Measurements from ENCODE around the gene RNASEH2B.

GRCh38 chr13:50995854-50996253 lies 86.3 kb downstream of the RNASEH2B start:
- TF ChIP-seq, protein P1, sequence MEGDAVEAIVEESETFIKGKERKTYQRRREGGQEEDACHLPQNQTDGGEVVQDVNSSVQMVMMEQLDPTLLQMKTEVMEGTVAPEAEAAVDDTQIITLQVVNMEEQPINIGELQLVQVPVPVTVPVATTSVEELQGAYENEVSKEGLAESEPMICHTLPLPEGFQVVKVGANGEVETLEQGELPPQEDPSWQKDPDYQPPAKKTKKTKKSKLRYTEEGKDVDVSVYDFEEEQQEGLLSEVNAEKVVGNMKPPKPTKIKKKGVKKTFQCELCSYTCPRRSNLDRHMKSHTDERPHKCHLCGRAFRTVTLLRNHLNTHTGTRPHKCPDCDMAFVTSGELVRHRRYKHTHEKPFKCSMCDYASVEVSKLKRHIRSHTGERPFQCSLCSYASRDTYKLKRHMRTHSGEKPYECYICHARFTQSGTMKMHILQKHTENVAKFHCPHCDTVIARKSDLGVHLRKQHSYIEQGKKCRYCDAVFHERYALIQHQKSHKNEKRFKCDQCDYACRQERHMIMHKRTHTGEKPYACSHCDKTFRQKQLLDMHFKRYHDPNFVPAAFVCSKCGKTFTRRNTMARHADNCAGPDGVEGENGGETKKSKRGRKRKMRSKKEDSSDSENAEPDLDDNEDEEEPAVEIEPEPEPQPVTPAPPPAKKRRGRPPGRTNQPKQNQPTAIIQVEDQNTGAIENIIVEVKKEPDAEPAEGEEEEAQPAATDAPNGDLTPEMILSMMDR (IDR thresholded peaks at IDR 0.05) = no peak
- TF ChIP-seq EZH2 (IDR thresholded peaks at IDR 0.05; ENCODE audit: borderline replicate concordance, insufficient read depth, low read depth, low read length, poor library complexity, severe bottlenecking) = no peak
